Upper lobe of right lung (tissue), 1 donor: ENCODE data around the gene WDR82. TPM values are rescaled to one million over a fixed set of nuclear protein-coding genes. Genes with fewer than 3 reads are reported as not detected.

Experiments
- ATAC-seq: fragments of 200-7000 bp; cut with Tn5 transposase; one replicate; pipeline ENCODE4 v1.9.1; 2020; ENCODE audit warnings: mild to moderate bottlenecking, moderate library complexity
- DNase-seq: peaks from one replicate; pipeline ENCODE4 v3.0.0-alpha.2; 2020
- H3K27ac ChIP-seq: fragments of 200-600 bp; one replicate; pipeline ENCODE4 v1.8.0; 2022
- H3K27me3 ChIP-seq: fragments of 200-600 bp; one replicate; pipeline ENCODE4 v1.8.0; 2022; ENCODE audit warnings: mild to moderate bottlenecking
- H3K36me3 ChIP-seq: fragments of 200-600 bp; one replicate; pipeline ENCODE4 v1.8.0; 2022
- H3K4me1 ChIP-seq: fragments of 200-600 bp; one replicate; pipeline ENCODE4 v1.8.0; 2022
- H3K4me3 ChIP-seq: fragments of 200-600 bp; one replicate; pipeline ENCODE4 v1.8.0; 2022; ENCODE audit warnings: mild to moderate bottlenecking
- H3K9me3 ChIP-seq: fragments of 200-600 bp; one replicate; pipeline ENCODE4 v1.8.0; 2022
- CTCF ChIP-seq: fragments of 200-600 bp; IDR thresholded peaks from one replicate; pipeline ENCODE4 v1.8.0; 2022; ENCODE audit warnings: antibody characterized with exemption
- intact Hi-C: fragments of 100-400 bp; cut with DNase I; formaldehyde crosslinking; loops from one replicate; pipeline ENCODE4 v1.11.0; 2022
- total RNA-seq: library from RNA; stranded (reverse); fragmentation: NEBNext Ultra II Directional; extraction: Animal tissue kit (Norgen Biotek cat#: 25700); gene quantifications from one replicate; pipeline ENCODE4 v1.2.1, GENCODE V29; 2021
- donor health status: DM: no; HTN: yes; CAD: no; lungs with severe emphysema.

The WDR82 gene
- total RNA-seq, 1 donor from 2014 or later, result 61.9 TPM

- Histone ChIP-seq H3K36me3 (peaks cover 30% of the 10 kb centered on the region), H3K4me1 (peaks cover 4% of the 10 kb centered on the region), H3K27ac (no peak overlapping the region), H3K9me3 (no peaks in the 10 kb centered on the region), H3K27me3 (no peaks in the 10 kb centered on the region), H3K4me3 (no peak overlapping the region)
- DNase-seq, result no peak
- TF ChIP-seq CTCF, result no peak
- intact Hi-C loops, result no loop called here
- no peak for ATAC-seq
Observed at GRCh38 chr3:52293491-52294319, 15.3 kb upstream of the WDR82 start.

GRCh38 chr3:52292247-52293065 lies 14.0 kb upstream of the WDR82 start:
- Histone ChIP-seq H3K27me3 (no peaks in the 10 kb centered on the region), H3K4me3 (no peak overlapping the region), H3K9me3 (no peaks in the 10 kb centered on the region), H3K4me1 (peaks cover 8% of the 10 kb centered on the region), H3K36me3 (peaks cover 30% of the 10 kb centered on the region), H3K27ac (no peak overlapping the region)
- TF ChIP-seq CTCF, result no peak
- no peak for DNase-seq
- ATAC-seq, result no peak
- intact Hi-C loops, result no loop called here

GRCh38 chr3:52291508-52292181 lies 13.2 kb upstream of the WDR82 start:
- Histone ChIP-seq H3K4me3 (no peak overlapping the region), H3K4me1 (peaks cover 12% of the 10 kb centered on the region), H3K9me3 (no peaks in the 10 kb centered on the region), H3K36me3 (peaks cover 30% of the 10 kb centered on the region), H3K27ac (no peak overlapping the region), H3K27me3 (no peaks in the 10 kb centered on the region)
- peak; percentile 40 for TF ChIP-seq CTCF
- ATAC-seq, result no peak
- DNase-seq, result peak; percentile 55
- intact Hi-C loops, result no loop called here

DNA sequence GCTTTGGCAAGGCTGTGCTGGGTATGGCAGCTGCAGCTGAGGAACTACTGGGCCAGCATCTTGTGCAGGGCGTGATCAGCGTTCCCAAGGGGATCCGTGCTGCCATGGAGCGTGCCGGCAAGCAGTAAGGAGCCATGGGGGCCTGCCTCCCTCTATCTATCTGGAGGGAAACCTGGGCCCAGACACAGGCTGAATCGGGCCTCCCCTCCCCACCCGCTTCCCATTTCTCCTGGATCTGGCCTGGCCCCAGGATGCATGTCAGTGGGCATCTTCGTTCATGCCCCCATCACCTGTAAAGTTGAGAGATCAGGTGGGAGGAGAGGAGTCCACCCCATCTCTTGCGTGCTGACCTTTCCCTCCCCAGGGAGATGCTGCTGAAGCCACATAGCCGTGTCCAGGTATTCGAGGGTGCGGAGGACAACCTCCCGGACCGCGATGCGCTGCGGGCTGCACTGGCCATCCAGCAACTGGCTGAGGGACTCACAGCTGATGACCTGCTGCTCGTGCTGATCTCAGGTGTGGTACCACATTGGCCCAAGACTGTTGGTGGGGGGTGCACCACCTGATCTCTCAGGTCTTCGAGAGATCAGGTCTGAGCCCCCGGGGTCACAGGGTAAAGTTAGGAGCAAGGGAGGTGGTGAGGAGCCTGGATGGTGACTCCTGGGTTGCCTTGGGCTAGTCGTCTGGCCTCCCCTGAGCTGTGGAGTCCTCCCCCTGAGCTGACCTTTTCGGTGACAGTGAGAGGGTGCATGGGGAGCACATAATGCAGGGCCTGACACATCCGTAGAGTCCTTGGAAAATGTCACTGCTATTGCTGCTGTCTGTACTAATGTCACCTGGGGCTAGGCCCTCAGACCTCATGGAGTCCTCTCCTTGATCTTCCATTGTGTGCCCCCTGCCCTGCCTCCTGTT lies 12.4 kb upstream of the WDR82 start:
- Histone ChIP-seq H3K27me3 (no peaks in the 10 kb centered on the region), H3K4me1 (peaks cover 14% of the 10 kb centered on the region), H3K9me3 (no peaks in the 10 kb centered on the region), H3K27ac (no peak overlapping the region), H3K4me3 (no peak overlapping the region), H3K36me3 (peaks cover 30% of the 10 kb centered on the region)
- DNase-seq, result peak; percentile 59
- intact Hi-C loops, result no loop called here
- TF ChIP-seq CTCF, result no peak
- ATAC-seq, result no peak
